Measurements from ENCODE around the gene SGMS1. TPM values are rescaled to one million over a fixed set of nuclear protein-coding genes. Genes with fewer than 3 reads are reported as not detected.

The SGMS1 gene
- polyA plus RNA-seq, 3 donors = 48.9 to 52.5 (median 50.2) TPM

- DNase-seq (ENCODE audit: extremely low read depth in 1 of 11, low read depth in 9 of 11, low spot score in 4 of 11) = no peak
Measured at GRCh38 chr10:50423448-50423847, 200.3 kb downstream of the SGMS1 start.

- no peak for DNase-seq (ENCODE audit: extremely low read depth in 1 of 11, low read depth in 9 of 11, low spot score in 4 of 11)
Measured at GRCh38 chr10:50422259-50422658, 201.5 kb downstream of the SGMS1 start.

GRCh38 chr10:50421026-50421719 is 202.6 kb downstream of the SGMS1 start:
- peak in 7 of 11 donors; percentile 39 to 70 (median 47) for DNase-seq (ENCODE audit: extremely low read depth in 1 of 11, low read depth in 9 of 11, low spot score in 4 of 11)

GRCh38 chr10:50420196-50420595 is 203.6 kb downstream of the SGMS1 start:
- DNase-seq (ENCODE audit: extremely low read depth in 1 of 11, low read depth in 9 of 11, low spot score in 4 of 11) = no peak

- no peak for DNase-seq (ENCODE audit: extremely low read depth in 1 of 11, low read depth in 9 of 11, low spot score in 4 of 11)
Measured at GRCh38 chr10:50419756-50420155, 204.0 kb downstream of the SGMS1 start.

GRCh38 chr10:50419091-50419490 is 204.7 kb downstream of the SGMS1 start:
- no peak for DNase-seq (ENCODE audit: extremely low read depth in 1 of 11, low read depth in 9 of 11, low spot score in 4 of 11)

- peak in 9 of 11 donors; percentile 35 to 52 (median 45) for DNase-seq (ENCODE audit: extremely low read depth in 1 of 11, low read depth in 9 of 11, low spot score in 4 of 11)
Measured at GRCh38 chr10:50417886-50418830, 205.6 kb downstream of the SGMS1 start.

- peak in 1 of 11 donors; percentile 5 for DNase-seq (ENCODE audit: extremely low read depth in 1 of 11, low read depth in 9 of 11, low spot score in 4 of 11)
Measured at GRCh38 chr10:50417486-50417885, 206.3 kb downstream of the SGMS1 start.

GRCh38 chr10:50416881-50417280 is 206.9 kb downstream of the SGMS1 start:
- no peak for DNase-seq (ENCODE audit: extremely low read depth in 1 of 11, low read depth in 9 of 11, low spot score in 4 of 11)

GRCh38 chr10:50416181-50416824 is 207.5 kb downstream of the SGMS1 start:
- DNase-seq (ENCODE audit: extremely low read depth in 1 of 11, low read depth in 9 of 11, low spot score in 4 of 11) = no peak

- DNase-seq (ENCODE audit: extremely low read depth in 1 of 11, low read depth in 9 of 11, low spot score in 4 of 11) = no peak
Measured at GRCh38 chr10:50415292-50415691, 208.5 kb downstream of the SGMS1 start.

- DNase-seq (ENCODE audit: extremely low read depth in 1 of 11, low read depth in 9 of 11, low spot score in 4 of 11) = no peak
Measured at GRCh38 chr10:50410066-50410811, 213.5 kb downstream of the SGMS1 start.

GRCh38 chr10:50407076-50407801 is 216.5 kb downstream of the SGMS1 start:
- DNase-seq (ENCODE audit: extremely low read depth in 1 of 11, low read depth in 9 of 11, low spot score in 4 of 11) = no peak

- no peak for DNase-seq (ENCODE audit: extremely low read depth in 1 of 11, low read depth in 9 of 11, low spot score in 4 of 11)
Measured at GRCh38 chr10:50406457-50407070, 217.2 kb downstream of the SGMS1 start.

- no peak for DNase-seq (ENCODE audit: extremely low read depth in 1 of 11, low read depth in 9 of 11, low spot score in 4 of 11)
Measured at GRCh38 chr10:50405723-50406122, 218.0 kb downstream of the SGMS1 start.

GRCh38 chr10:50404021-50404773 is 219.6 kb downstream of the SGMS1 start:
- no peak for DNase-seq (ENCODE audit: extremely low read depth in 1 of 11, low read depth in 9 of 11, low spot score in 4 of 11)

- no peak for DNase-seq (ENCODE audit: extremely low read depth in 1 of 11, low read depth in 9 of 11, low spot score in 4 of 11)
Measured at GRCh38 chr10:50403074-50403473, 220.7 kb downstream of the SGMS1 start.

All from renal cortex interstitium (tissue), 11 donors.